Heart left ventricle (tissue), 16 donors: ENCODE data around the gene ABCF1. TPM values are rescaled to one million over a fixed set of nuclear protein-coding genes. Genes with fewer than 3 reads are reported as not detected.
"Not testable (repeated sequence)": the region's sequence is repeated elsewhere in the genome, so short reads cannot be mapped to it uniquely, and the experiment has no call there.

ENCODE experiments used
- ATAC-seq, 4 donors: fragments of 200-7000 bp; cut with Tn5 transposase; one replicate each; pipeline ENCODE4 v1.9.1; 2020 to 2022; ENCODE audit warnings: moderate library complexity in 4 of 4, mild to moderate bottlenecking in 3 of 4, moderate number of reproducible peaks in 1 of 4
- DNase-seq, 5 donors: peaks; one replicate each; pipeline ENCODE4 v3.0.0-alpha.2; 2020
- H3K27ac ChIP-seq, 12 donors: fragments of 200-600 bp; sonication (generic) in 4 of 12; one replicate each; pipeline versions ENCODE4 v1.5.0 to v1.8.0; 2016 to 2022; ENCODE audit warnings: mild to moderate bottlenecking in 2 of 12
- H3K27me3 ChIP-seq, 9 donors: fragments of 200-600 bp; sonication (generic) in 2 of 9; one replicate each; pipeline versions ENCODE4 v1.5.1 to v1.8.0; 2016 to 2022; ENCODE audit warnings: mild to moderate bottlenecking in 3 of 9
- H3K36me3 ChIP-seq, 9 donors: fragments of 200-600 bp; sonication (generic) in 2 of 9; one replicate each; pipeline versions ENCODE4 v1.5.0 to v1.8.0; 2018 to 2022; ENCODE audit warnings: mild to moderate bottlenecking in 2 of 9
- H3K4me1 ChIP-seq, 12 donors: fragments of 200-600 bp; sonication (generic) in 4 of 12; one replicate each; pipeline versions ENCODE4 v1.5.0 to v1.8.0; 2016 to 2022; ENCODE audit warnings: mild to moderate bottlenecking in 3 of 12
- H3K4me3 ChIP-seq, 12 donors: fragments of 200-600 bp; sonication (generic) in 4 of 12; one replicate each; pipeline versions ENCODE4 v1.5.0 to v1.8.0; 2017 to 2022; ENCODE audit warnings: mild to moderate bottlenecking in 9 of 12, moderate library complexity in 4 of 12
- H3K9me3 ChIP-seq, 12 donors: fragments of 200-600 bp; sonication (generic) in 4 of 12; one replicate each; pipeline versions ENCODE4 v1.5.0 to v1.8.0; 2016 to 2022; ENCODE audit warnings: mild to moderate bottlenecking in 1 of 12
- POLR2A ChIP-seq, 2 donors: fragments of 450-650 bp; IDR thresholded peaks; one replicate each; pipeline ENCODE4 v1.6.1; 2017; ENCODE audit warnings: antibody characterized with exemption in 2 of 2, mild to moderate bottlenecking in 2 of 2, moderate library complexity in 2 of 2
- WGBS, 4 donors: extraction: QIAGEN DNeasy Blood & Tissue Kit in 2 of 4; methylation state at CpG; one replicate each; pipeline versions ENCODE4 v1.1.5 to v1.1.7; 2013 to 2018; 5-methylcytosine and 5-hydroxymethylcytosine counted together
- intact Hi-C, 10 donors: fragments of 100-400 bp; cut with DNase I; formaldehyde crosslinking; loops; one replicate each; pipeline versions ENCODE4 v1.11.1 to v1.14.2; 2022
- long read RNA-seq, 3 donors: library from polyadenylated mRNA; unstranded; transcript quantifications; one replicate each; pipeline ENCODE4 v2.0.0, GENCODE V29; 2020 to 2021
- polyA plus RNA-seq, 2 donors: library from polyadenylated mRNA; stranded (reverse); fragments of 200-250 nt; gene quantifications; one replicate each; pipeline ENCODE4 v1.2.3, GENCODE V29; 2013
- total RNA-seq, 9 donors: library from RNA; depleted of rRNA in 2 of 9; stranded (reverse); fragments of >200 nt in 2 of 9; fragmentation: NEBNext Ultra II Directional in 3 of 9; extraction: Animal tissue kit (Norgen Biotek cat#: 25700) in 3 of 9; gene quantifications; one replicate each; pipeline versions ENCODE4 v1.1.0 to v1.2.4, GENCODE V29; 2016 to 2023
- TF ChIP-seq, protein P1 (sequence below), 12 donors: fragments of 200-600 bp; sonication (generic) in 4 of 12; IDR thresholded peaks; one replicate each; pipeline versions ENCODE4 v1.5.0 to v1.8.0; 2018 to 2022; ENCODE audit warnings: antibody characterized with exemption in 12 of 12, mild to moderate bottlenecking in 5 of 12
- donor health status: ischemic (EF 13 %, LVEDD 7.1; RV severe dilation, severe dysfunction).
- donor health status: healthy with polysubstance abuse.
- donor health status: DM: no; HTN: yes; CAD: no.
- donor health status: DM: no; HTN: no; CAD: no.
- donor health status: ischemic (EF 25% LVEDD 6.9; RV normal size, moderate dysfunction).
- donor health status: ischemic (EF 25% LVEDD 5.7; RV mildly dilated, moderate dysfunction).
- donor health status: healthy.
- donor health status: DM: yes; HTN: yes; CAD: no.
- donor health status: ischemic (EF 35%, LVEDD 5.7; RV mildly dilated, moderate dysfunction).
- donor health status: nonischemic (EF 11% LVEDD 7.7; RV severe dilation, severe dysfunction).
- donor health status: DM: yes; HTN: yes; CAD: no.
- donor health status: PGD.
- donor health status: ischemic (EF 29% LVEDD 5.4; RV normal size, mild dysfunction).
- donor health status: nonischemic (EF 23%, LVEDD 6.1; RV moderate dilation, normal function).

ABCF1 gene
- 10 to 100 TPM; 35.1 to 49.0 (median 39.8) TPM for total RNA-seq
- polyA plus RNA-seq = 10 to 100 TPM; 28.0 to 76.8 TPM
- long read RNA-seq, donor 1, transcript ABCF1-201 (25 exons, 3,481 nt) = major isoform, 7 of 45 reads
- long read RNA-seq, donor 1, partial matches to known transcripts = 24 of 45 reads
- long read RNA-seq, donor 1, other reads (novel, unspliced or antisense) = 14 of 45 reads
- long read RNA-seq, donor 2, transcript ABCF1-201 (25 exons, 3,481 nt) = major isoform, 5 of 64 reads
- long read RNA-seq, donor 2, partial matches to known transcripts = 44 of 64 reads
- long read RNA-seq, donor 2, other reads (novel, unspliced or antisense) = 14 of 64 reads
- long read RNA-seq, donor 3, transcript ABCF1-201 (25 exons, 3,481 nt) = major isoform, 6 of 48 reads
- long read RNA-seq, donor 3, partial matches to known transcripts = 19 of 48 reads
- long read RNA-seq, donor 3, other reads (novel, unspliced or antisense) = 23 of 48 reads

DNA sequence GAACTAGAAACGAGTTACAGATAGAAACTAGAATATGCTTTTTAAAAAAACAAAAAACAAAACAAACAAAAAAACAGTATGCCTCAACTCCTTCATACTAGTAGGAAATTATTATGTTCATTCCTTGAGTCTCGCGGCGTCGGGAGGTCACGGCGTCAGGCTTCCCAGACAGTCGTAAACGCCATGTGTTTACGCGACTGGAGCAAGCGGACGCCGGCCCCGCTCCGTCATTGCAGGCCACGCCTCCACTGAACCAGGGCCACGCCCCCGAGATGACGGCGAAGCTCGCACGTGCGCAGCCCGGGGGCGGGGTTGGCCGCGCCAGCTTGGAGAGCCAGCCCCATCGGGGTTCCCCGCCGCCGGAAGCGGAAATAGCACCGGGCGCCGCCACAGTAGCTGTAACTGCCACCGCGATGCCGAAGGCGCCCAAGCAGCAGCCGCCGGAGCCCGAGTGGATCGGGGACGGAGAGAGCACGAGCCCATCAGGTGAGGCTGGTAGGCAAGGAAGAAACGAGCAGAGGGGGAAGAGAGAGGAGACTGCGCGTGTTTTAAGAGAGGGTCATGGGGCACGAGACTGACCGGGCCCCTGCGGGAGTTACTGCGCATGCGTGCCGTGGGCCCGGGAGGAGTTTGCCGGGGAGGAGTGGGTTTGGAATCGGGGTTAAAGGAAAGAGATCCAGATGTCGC, at the start of gene ABCF1:
TSS of gene ABCF1 (plus strand) at position 368 of the 687 bp plus-strand sequence. CDS start at position 414, 46 bp downstream.
- Histone ChIP-seq H3K4me1 (peaks cover 0 to 40% (median 28%) of the 10 kb centered on the region in 12 donors), H3K27me3 (no peaks in the 10 kb centered on the region), H3K36me3 (peaks cover 0 to 20% (median 5%) of the 10 kb centered on the region in 9 donors), H3K9me3 (no peaks in the 10 kb centered on the region), H3K27ac (peak within 1 kb of the TSS; percentile 59 to 97 (median 88)), H3K4me3 (peak within 1 kb of the TSS; percentile 43 to 95 (median 73))
- peak; percentile 98 to 100 (median 98) for DNase-seq
- intact Hi-C loops = loop anchor here in 4 of 10 donors (1.0 to 2.0 kb wide), 3 partner anchors 14 to 46 kb away; partner anchors contain the start of genes GNL1 (in 3 of the 4), PRR3 (in 2 of the 4), MRPS18B (in 1 of the 4) and PPP1R10 (in 1 of the 4)
- ATAC-seq = peak; percentile 98 to 99 (median 99)
- peak in 1 of 2 donors; percentile 83 for TF ChIP-seq POLR2A (IDR thresholded peaks at IDR 0.05)
- TF ChIP-seq, protein P1, sequence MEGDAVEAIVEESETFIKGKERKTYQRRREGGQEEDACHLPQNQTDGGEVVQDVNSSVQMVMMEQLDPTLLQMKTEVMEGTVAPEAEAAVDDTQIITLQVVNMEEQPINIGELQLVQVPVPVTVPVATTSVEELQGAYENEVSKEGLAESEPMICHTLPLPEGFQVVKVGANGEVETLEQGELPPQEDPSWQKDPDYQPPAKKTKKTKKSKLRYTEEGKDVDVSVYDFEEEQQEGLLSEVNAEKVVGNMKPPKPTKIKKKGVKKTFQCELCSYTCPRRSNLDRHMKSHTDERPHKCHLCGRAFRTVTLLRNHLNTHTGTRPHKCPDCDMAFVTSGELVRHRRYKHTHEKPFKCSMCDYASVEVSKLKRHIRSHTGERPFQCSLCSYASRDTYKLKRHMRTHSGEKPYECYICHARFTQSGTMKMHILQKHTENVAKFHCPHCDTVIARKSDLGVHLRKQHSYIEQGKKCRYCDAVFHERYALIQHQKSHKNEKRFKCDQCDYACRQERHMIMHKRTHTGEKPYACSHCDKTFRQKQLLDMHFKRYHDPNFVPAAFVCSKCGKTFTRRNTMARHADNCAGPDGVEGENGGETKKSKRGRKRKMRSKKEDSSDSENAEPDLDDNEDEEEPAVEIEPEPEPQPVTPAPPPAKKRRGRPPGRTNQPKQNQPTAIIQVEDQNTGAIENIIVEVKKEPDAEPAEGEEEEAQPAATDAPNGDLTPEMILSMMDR (IDR thresholded peaks at IDR 0.05) = peak in 1 of 12 donors; percentile 19
- 0 to 1% (median 0%) methylated on average over 43 to 59 of the region's 59 CpGs for WGBS, 4 donors

DNA sequence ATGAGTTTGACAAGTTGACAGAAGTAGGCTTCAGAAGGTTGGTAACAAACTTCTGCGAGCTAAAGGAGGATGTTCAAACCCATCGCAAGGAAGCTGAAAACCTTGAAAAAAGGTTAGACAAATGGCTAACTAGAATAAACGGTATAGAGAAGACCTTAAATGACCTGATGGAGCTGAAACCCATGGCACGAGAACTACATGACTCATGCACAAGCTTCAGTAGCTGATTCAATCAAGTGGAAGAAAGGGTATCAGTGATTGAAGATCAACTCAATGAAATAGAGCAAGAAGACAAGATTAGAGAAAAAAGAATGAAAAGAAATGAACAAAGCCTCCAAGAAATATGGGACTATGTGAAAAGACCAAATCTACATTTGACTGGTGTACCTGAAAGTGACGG, 49.3 kb upstream of the ABCF1 start:
- H3K9me3 ChIP-seq, H3K36me3 ChIP-seq, intact Hi-C loops, ATAC-seq, H3K27me3 ChIP-seq, H3K4me1 ChIP-seq, H3K27ac ChIP-seq, H3K4me3 ChIP-seq, DNase-seq: not testable (repeated sequence)
- 85 to 88% (median 87%) methylated on average over 5 of the region's 5 CpGs for WGBS, 4 donors

DNA sequence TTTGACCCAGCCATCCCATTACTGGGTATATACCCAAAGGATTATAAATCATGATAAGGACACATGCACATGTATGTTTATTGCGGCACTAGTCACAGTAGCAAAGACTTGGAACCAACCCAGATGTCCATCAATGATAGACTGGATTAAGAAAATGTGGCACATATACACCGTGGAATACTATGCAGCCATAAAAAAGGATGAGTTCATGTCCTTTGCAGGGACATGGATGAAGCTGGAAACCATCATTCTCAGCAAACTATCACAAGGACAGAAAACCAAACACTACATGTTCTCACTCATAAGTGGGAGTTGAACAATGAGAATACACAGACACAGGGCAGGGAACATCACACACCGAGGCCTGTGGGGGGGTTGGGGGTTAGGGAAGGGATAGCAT, 44.8 kb upstream of the ABCF1 start:
- H3K27me3 ChIP-seq, intact Hi-C loops, ATAC-seq, H3K36me3 ChIP-seq, H3K27ac ChIP-seq, DNase-seq, H3K9me3 ChIP-seq, H3K4me3 ChIP-seq: not testable (repeated sequence)
- peaks cover 0 to 29% (median 0%) of the 10 kb centered on the region in 12 donors for H3K4me1 ChIP-seq
- 90 to 94% (median 92%) methylated on average over 3 of the region's 3 CpGs for WGBS, 4 donors

DNA sequence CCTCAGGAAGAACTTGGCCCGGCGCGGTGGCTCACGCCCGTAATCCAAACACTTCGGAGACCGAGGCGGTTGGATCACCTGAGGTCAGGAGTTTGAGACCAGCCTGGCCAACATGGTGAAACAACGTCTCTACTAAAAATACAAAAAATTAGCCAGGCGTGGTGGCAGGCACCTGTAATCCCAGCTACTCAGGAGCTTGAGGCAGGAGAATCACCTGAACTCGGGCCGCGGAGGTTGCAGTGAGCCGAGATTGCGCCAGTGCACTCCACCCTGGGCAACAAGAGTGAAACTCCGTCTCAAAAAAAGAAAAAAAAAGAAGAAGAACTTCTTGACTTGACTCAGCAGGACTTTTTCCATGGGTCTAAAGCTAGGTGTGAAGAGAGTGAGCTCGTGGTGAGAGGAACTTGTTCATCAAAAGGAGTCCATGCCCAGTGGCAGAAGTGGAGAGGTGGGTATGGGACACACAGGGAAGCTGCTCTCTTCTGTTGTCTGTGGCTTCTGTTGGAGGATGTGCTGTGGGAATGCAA, 41.8 kb upstream of the ABCF1 start:
- DNase-seq, H3K4me3 ChIP-seq, H3K9me3 ChIP-seq, intact Hi-C loops, H3K36me3 ChIP-seq, H3K27me3 ChIP-seq: not testable (repeated sequence)
- Histone ChIP-seq H3K4me1 (peaks cover 0 to 46% (median 0%) of the 10 kb centered on the region in 12 donors), H3K27ac (peak overlapping the region in 1 of 12 donors; percentile 52)
- ATAC-seq = peak in 1 of 4 donors; percentile 18
- WGBS, 4 donors = 87 to 90% (median 89%) methylated on average over 17 of the region's 17 CpGs

DNA sequence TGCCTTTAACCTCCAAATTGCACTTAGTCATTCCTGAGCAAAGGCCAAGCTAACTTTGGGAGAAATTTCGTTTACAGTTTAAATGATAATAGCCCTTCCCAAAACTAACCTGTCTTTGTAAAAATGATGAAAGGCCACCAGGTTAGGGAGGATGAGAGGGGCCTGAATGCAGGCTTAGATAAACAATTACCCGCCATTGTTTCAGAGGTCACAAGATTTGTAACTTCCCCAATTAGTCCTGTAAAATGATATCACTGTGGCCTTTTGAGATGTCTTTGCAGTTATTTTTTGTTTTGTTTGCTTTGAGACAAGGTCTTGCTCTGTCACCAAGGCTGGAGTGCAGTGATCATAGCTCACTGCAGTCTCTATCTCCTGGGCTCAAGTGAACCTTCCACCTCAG, 41.2 kb upstream of the ABCF1 start:
- Histone ChIP-seq H3K4me3 (no peak overlapping the region), H3K27ac (peak overlapping the region in 1 of 12 donors; percentile 52), H3K27me3 (no peaks in the 10 kb centered on the region), H3K4me1 (peaks cover 0 to 46% (median 0%) of the 10 kb centered on the region in 12 donors), H3K36me3 (no peaks in the 10 kb centered on the region), H3K9me3 (no peaks in the 10 kb centered on the region)
- ATAC-seq (no peak), DNase-seq (no peak)
- WGBS, 4 donors = 63 to 70% (median 65%) methylated on average over 2 of the region's 2 CpGs
- intact Hi-C loops = loop anchor here in 1 of 10 donors (2.0 kb wide), 1 partner anchor 45 kb away; no protein-coding TSS in a partner anchor
- TF ChIP-seq POLR2A (IDR thresholded peaks at IDR 0.05) = no peak
- TF ChIP-seq, protein P1 (IDR thresholded peaks at IDR 0.05) = no peak
